ENCODE measurements around the gene RNF186.
"Not testable (repeated sequence)": the region's sequence is repeated elsewhere in the genome, so short reads cannot be mapped to it uniquely, and the experiment has no call there.

Gene RNF186

GRCh38 chr1:19793360-19794046 is 21.6 kb downstream of the RNF186 start:
- DNase-seq (ENCODE audit: low spot score): no peak

DNA sequence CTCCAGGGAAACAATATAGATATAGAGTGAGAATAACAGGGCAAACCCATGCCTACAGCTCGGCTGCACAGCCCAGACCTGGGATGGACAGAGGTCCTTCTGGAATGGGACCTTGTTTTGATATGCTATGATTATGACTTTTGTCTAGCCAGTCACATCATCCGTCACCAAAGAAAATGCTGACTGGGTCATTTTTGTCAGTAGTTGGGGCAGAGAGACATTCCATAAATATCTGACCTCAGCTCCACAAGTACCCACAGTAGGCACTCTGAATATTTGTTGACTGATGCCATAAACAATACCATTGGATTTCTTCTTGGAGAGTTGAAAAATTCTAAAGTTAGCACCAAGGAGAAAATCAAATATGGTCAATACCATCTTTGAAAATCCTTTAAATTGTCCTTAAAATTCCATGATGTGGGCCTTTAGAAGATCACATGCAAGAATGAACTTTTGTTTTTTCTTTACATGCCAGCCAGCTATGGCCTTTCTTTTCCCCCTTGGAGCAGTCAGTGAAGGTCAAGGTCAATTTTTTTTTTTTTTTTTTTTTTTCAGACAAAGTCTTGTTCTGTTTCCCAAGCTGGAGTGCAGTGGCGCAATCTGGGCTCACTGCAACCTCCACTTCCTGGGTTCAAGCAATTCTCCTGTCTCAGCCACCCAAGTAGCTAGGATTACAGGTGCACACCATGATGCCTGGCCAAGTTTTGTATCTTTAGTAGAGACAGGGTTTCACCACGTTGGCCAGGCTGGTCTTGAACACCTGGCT is 22.7 kb downstream of the RNF186 start:
- DNase-seq (ENCODE audit: low spot score): no peak

DNA sequence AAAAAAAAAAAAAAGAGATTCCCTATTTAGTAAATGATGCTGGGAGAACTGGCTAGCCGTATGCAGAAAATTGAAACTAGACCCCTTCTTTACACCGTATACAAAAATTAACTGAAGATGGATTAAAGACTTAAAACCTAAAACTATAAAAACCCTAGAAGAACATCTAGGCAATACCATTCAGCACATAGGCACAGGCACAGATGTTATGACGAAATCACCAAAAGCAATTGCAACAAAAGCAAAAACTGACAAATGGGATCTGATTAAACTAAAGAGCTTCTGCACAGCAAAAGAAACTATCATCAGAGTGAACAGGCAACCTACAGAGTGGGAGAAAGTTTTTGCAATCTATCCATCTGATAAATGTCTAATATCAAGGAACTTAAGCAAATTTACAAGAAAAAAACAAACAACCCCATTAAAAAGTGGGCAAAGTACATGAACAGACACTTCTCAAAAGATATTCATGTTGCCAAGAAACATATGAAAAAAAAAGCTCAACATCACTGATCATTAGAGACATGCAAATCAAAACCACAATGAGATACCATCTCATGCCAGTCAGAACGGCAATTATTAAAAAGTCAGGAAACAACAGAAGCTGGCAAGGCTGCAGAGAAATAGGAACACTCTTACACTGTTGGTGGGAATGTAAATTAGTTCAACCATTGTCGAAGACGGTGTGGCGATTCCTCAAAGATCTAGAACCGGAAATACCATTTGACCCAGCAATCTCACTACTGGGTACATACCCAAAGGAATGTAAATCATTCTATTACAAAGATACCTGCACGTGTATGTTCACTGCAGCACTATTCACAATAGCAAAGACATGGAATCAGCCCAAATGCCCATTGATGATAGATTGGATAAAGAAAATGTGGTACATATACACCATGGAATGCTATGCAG is 24.8 kb downstream of the RNF186 start:
- DNase-seq (ENCODE audit: low spot score): not testable (repeated sequence)

DNA sequence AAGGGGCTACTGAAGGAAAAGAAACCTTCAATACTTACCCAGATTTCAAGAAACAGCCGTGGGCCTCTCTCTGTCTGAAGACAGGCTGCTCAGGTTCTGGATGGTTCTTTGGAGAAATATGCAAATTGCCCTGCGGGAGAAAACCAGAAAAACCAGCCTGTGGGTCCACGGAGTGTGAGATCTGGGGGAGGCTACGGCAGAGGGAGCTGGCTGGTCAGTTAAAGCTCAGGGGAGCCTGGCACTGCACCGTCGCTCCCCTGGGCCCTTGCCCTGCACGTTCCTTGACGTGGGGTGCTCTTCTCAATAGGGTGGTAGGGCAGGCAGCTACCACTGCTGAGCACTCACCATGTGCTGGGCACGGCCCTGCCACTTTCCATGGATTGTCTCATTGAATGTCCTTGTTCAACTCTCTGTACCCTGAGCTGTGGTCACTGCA is 28.1 kb downstream of the RNF186 start:
- DNase-seq (ENCODE audit: low spot score): no peak

GRCh38 chr1:19785660-19786059 is 29.4 kb downstream of the RNF186 start:
- no peak for DNase-seq (ENCODE audit: low spot score)

DNA sequence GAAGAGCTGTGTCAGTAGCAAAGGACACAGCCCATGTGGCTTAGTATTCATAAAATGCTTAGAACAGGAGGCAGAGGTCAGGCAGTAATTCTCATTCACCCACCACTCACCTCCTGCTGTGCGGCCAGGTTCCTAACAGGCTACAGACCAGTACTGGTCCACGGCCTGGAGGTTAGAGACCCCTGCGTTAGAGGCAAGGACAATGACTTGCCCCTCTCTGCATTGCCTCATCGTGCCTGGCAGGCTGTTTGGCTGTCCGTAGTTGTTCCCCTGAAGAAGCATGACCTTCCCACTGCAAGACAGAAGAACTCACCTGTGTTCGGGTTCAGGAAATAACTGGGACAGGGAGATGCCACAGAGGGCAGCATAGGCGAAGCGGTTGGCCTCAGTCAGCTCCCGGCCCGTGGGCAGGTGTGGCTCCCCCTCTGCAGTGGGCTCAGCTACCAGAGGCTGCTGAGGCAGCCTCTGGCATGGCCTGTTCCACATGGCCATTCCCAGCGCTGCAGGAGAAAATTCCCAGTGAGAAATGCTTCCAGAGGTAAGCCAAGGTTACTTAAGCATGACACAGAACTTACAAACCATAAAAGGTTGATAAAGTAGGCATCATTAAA is 34.7 kb downstream of the RNF186 start:
- DNase-seq (ENCODE audit: low spot score): no peak

DNA sequence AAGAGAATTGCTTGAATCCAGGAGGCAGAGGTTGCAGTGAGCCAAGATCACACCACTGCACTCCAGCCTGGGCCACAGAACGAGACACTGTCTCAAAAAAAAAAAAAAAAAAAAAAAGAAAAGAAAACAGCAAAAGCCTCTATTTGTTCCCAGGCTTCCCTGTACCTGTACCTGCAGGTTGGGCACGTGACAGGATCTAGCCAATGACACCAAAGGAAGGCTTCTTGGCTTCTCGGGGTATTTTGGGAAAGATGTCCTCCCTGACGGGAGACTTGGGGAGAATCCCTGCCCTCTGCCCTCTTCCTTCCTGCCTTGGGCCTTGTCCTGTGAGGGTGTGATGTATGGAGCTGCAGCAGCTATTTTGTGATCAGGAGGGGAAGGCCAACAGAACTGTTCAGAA is 38.1 kb downstream of the RNF186 start:
- DNase-seq (ENCODE audit: low spot score): no peak

GRCh38 chr1:19776287-19776686 is 38.8 kb downstream of the RNF186 start:
- DNase-seq (ENCODE audit: low spot score): no peak

DNA sequence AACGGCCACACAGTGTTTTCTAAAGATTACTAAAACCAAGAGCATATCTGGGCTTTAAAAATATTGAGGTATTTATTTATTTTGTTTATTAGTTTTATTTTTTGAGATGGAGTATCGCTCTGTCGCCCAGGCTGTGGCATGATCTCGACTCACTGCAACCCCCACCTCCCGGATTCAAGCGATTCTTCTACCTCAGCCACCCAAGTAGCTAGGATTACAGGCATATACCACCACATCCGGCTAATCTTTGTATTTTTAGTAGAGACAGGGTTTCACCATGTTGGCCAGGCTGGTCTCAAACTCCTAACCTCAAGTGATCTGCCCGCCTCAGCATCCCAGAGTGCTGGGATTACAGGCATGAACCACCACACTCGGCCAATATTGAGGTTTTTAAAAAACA is 39.3 kb downstream of the RNF186 start:
- DNase-seq (ENCODE audit: low spot score): no peak

DNA sequence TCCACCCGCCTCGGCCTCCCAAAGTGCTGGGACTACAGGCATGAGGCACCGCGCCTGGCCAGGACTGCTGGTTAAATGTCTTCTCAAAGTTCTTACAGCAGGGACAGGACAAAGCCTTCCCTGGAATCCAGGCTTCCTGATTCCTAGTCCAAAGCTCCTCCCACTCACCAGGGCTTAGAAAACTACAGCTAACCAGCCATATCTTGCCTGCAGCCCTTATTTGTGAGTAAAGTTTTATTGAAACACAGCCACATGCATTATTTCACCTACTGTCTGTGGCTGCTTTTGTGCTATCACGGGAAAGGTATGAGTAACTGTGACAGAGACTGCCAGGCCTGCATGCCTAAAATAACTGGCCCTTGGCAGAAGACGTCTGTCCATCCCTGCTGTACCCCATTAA is 39.8 kb downstream of the RNF186 start:
- no peak for DNase-seq (ENCODE audit: low spot score)

DNA sequence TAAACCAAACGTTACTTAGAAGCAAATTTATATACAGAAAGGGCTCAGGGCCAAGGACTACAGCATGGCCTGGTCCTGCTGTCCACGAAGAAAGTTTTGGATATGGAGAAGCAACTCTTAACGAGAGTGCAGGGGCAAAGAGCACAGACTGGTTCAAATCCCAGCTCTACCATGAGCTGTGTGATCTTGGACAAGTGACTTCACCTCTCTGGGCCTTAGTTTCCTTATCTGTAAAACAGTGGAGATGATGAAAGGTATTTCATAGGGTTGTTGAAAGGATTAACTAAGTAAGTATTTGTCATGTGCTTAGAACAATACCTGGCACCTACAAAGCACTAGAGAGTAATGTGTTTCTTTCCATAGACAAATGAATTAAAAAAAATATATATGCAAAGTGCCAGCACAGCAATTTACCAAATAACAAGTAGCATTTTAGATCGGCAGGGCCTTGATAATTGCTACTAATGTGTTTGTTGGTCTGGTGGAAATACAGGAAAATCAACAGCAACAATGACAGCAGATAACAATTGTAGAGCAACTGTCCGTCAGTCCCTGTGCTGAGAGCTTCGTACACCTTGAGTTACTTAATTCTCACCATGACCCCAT is 40.8 kb downstream of the RNF186 start:
- DNase-seq (ENCODE audit: low spot score): no peak

DNA sequence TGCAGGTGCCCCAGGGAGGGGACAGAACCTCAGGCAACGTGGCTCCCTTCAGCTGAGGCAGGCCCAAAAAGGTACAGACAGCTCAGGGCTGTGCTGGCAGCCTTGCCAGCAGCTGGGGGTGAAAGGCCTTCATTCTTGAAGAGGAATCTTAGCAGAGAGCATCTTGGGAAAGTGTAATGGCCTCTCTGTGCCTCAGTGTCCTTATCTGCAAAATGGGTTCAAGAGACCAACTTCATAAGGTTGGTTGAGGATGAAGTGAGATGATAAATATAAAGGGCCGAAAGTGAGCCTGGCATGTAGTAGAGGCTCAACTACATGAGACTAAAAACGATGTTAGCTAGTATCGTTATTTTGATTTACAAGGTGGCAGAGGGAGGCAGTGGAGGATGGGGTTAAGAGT is 41.6 kb downstream of the RNF186 start:
- DNase-seq (ENCODE audit: low spot score): no peak

- DNase-seq (ENCODE audit: low spot score): peak; percentile 8
These were observed 43.0 kb downstream of the RNF186 start for GRCh38 chr1:19772053-19772452.

DNA sequence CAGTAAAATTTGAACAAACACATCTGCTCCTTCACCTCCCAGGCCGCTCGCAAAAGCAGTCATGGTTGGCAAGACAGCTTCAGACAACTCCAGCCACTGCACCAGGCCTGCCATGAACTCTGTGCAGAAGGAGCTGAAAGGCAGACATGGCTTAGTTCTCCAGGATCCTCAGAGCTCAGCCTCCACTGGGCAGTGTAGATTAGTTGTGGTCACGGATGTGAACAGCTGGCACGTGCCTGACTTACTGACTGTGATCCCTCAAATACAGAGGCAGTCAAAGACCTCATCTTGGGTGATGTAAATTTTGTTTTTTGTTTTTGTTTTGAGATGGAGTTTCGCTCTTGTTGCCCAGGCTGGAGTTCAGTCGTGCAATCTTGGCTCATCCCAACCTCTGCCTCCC is 43.7 kb downstream of the RNF186 start:
- DNase-seq (ENCODE audit: low spot score): no peak

DNA sequence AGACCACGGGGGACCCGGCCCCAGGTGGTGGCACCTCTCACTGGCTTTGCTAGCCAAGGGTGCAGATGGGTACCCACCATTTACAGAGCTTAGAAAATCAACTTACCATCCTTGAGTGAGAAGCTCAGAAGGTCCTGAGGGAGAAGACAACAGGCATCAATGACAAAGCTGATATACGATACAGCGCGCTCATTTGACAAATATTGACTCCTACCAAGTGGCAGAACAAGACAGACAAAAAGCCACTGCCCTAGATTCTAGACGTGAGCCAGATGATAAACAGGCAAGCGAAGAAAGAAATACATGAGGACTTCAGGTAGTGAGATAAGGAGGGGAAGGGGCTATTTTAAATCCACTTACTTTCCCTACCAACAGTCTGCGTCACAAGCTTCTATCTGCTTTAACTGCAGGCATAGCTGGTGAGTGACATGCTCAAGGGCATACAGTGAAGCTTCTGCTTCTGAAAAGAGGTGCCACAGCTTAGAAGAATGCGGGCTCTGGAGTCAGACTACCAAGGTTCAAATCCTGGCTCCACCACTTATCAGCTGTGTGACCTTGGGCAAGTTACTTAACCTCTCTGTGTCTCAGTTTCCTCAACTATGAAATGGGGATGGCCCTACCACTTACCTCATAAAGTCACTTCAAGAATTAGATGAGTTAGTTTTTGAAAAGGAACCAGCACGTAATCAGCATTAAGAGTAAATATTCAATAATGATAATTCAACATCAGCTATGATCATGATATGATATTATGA is 44.5 kb downstream of the RNF186 start:
- no peak for DNase-seq (ENCODE audit: low spot score)

DNA sequence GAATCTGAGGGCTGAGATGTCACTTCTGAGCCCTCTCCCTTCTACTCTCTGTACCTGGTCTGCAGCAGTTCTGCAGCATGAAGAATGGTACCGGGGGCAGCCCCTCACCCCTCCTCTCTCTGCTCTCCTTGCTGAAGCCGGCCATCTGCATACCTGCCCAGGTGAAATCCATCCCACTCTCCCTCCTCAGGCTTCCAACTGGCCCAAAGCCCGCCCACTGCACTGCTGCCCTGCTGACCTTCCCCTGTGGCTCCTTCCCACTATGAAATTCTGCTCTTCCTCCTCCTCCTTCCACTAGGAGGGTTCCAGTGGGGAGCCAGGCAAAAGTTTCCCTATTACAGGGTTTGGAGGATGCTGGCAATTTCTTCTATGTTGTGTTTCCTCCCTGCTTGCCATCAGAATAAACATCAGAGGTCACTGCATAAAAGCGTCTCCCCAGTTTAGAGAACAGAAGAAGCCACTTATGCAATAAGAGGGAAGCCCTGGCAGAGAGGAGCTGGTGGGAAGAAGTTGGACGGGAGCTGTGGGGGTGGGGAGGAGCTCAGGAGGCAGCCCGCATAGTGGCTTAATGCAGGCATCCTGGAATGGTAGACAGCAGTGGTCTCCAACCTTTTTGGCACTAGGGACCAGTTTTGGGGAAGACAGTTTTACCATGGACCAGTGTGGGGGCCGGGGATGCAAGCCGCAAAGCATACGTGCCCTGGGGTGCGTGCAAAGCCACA is 45.7 kb downstream of the RNF186 start:
- no peak for DNase-seq (ENCODE audit: low spot score)

GRCh38 chr1:19768353-19769210 is 46.5 kb downstream of the RNF186 start:
- DNase-seq (ENCODE audit: low spot score): no peak

DNA sequence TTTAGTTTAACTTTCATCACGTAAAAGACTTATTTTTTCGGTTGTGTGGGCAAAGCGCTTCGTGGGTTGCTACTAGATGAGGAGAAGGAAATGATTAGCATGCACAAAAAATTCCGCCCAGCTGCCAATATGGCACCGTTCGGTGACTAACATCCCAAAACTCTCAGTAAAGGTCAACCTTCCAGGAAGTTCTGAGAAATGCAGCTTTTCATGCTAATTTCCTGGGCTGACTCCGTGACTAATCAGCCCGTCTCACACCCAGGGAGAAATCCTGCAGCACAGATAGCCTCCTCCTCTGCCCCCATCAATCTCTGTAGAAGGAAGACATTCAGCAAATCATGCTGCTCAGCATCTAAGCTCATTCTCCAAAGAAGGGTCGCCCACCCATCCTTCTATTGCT is 49.5 kb downstream of the RNF186 start:
- peak; percentile 33 for DNase-seq (ENCODE audit: low spot score)

GRCh38 chr1:19764848-19765247 is 50.2 kb downstream of the RNF186 start:
- peak; percentile 38 for DNase-seq (ENCODE audit: low spot score)
